Panc1 (cell line): ENCODE measurements around the gene GALC. TPM values are rescaled to one million over a fixed set of nuclear protein-coding genes. Genes with fewer than 3 reads are reported as not detected.

Experiments used
- ATAC-seq: fragments of 200-7000 bp; cut with Tn5 transposase; 2 replicates; pipeline ENCODE4 v1.9.1; 2020; ENCODE audit warnings: mild to moderate bottlenecking, moderate library complexity
- BruUV-seq: library from RNA; stranded (reverse); fragments of 400-500 nt; replicated peaks from 2 replicates; lab custom pipeline; 2021; lab: Mats Ljungman, UMichigan
- CTCF ChIA-PET: fragments of 300-600 bp; sonication (Branson Sonifier 250); formaldehyde crosslinking; loops from one replicate; lab custom pipeline; 2022; ENCODE audit warnings: antibody characterized with exemption; lab: Charles Lee
- POLR2A ChIA-PET: fragments of 300-600 bp; sonication (Branson Sonifier 250); formaldehyde crosslinking; loops from one replicate; lab custom pipeline; 2022; ENCODE audit warnings: antibody characterized with exemption; lab: Charles Lee
- DNase-seq: peaks from one replicate; pipeline ENCODE4 v3.0.0-alpha.2; 2010; ENCODE audit warnings: low read depth, low spot score
- H3K27ac ChIP-seq: 2 replicates; pipeline ENCODE4 v1.5.1; 2011; ENCODE audit warnings: mild to moderate bottlenecking, low read length, inconsistent platforms
- H3K27me3 ChIP-seq: fragments of 200-500 bp; sonication (Bioruptor generic); 2 replicates; pipeline ENCODE4 v1.6.0; 2014; ENCODE audit warnings: low read length, inconsistent platforms; ENCODE audit not compliant: control insufficient read depth, insufficient read depth
- H3K36me3 ChIP-seq: fragments of 200-500 bp; sonication (Bioruptor generic); 2 replicates; pipeline ENCODE4 v1.5.1; 2014; ENCODE audit warnings: inconsistent platforms, mild to moderate bottlenecking, low read length, moderate library complexity; ENCODE audit not compliant: control insufficient read depth, insufficient read depth
- H3K4me1 ChIP-seq: 2 replicates; pipeline ENCODE4 v1.5.1; 2011; ENCODE audit warnings: inconsistent platforms, mild to moderate bottlenecking, low read length, moderate library complexity; ENCODE audit not compliant: control insufficient read depth, insufficient read depth
- H3K4me3 ChIP-seq, 2 experiments: 2 replicates each; pipeline ENCODE4 v1.5.1; 2011 to 2012; ENCODE audit warnings: low read depth in 2 of 2, low read length in 2 of 2, mild to moderate bottlenecking in 2 of 2, inconsistent platforms in 1 of 2, moderate library complexity in 1 of 2
- H3K9me3 ChIP-seq: fragments of 200-500 bp; sonication (Bioruptor generic); 2 replicates; pipeline ENCODE4 v1.5.1; 2014; ENCODE audit warnings: low read depth, mild to moderate bottlenecking, inconsistent platforms, low read length, moderate library complexity; ENCODE audit not compliant: control insufficient read depth, insufficient read depth
- CTCF ChIP-seq: fragments of 450-650 bp; IDR thresholded peaks from 2 replicates; pipeline ENCODE4 v1.5.1; 2017; ENCODE audit warnings: mild to moderate bottlenecking
- POLR2AphosphoS5 ChIP-seq: IDR thresholded peaks from 2 replicates; pipeline ENCODE4 v1.6.1; 2012; ENCODE audit warnings: mild to moderate bottlenecking, low read depth, low read length, moderate library complexity
- REST ChIP-seq, 2 experiments: IDR thresholded peaks; 2 replicates each; pipeline ENCODE4 v1.6.1; 2011 to 2012; ENCODE audit warnings: low read depth in 2 of 2, control low read depth in 1 of 2, low read length in 1 of 2, mild to moderate bottlenecking in 1 of 2, moderate library complexity in 1 of 2; ENCODE audit not compliant: insufficient read depth in 1 of 2
- SIN3A ChIP-seq: IDR thresholded peaks from 2 replicates; pipeline ENCODE4 v1.6.1; 2012; ENCODE audit warnings: low read depth, mild to moderate bottlenecking, low read length, moderate library complexity, borderline replicate concordance; ENCODE audit not compliant: insufficient read depth
- TCF7L2 ChIP-seq: IDR thresholded peaks from 2 replicates; pipeline ENCODE4 v1.6.1; 2011; ENCODE audit warnings: mild to moderate bottlenecking, low read depth, low read length, inconsistent platforms
- in situ Hi-C: cut with HindIII; loops from 2 replicates; pipeline ENCODE4 v1.10.0; 2016; ENCODE audit warnings: low sequenced_read_pairs, low pct_unique_long_range_greater_than_20kb
- intact Hi-C: fragments of 100-400 bp; cut with micrococcal nuclease; formaldehyde crosslinking; loops from one replicate; pipeline ENCODE4 v1.10.0; 2022; ENCODE audit not compliant: unreplicated experiment
- total RNA-seq: library from RNA; stranded (reverse); gene quantifications from one replicate; pipeline ENCODE4 v1.2.1, GENCODE V29; 2021; ENCODE audit not compliant: unreplicated experiment

GALC gene
- total RNA-seq, 1 experiment from 2014 or later, result 9.7 TPM

GRCh38 chr14:87892763-87893162 is 100.2 kb downstream of the GALC start:
- Histone ChIP-seq H3K36me3 (no peaks in the 10 kb centered on the region), H3K27me3 (no peaks in the 10 kb centered on the region), H3K4me1 (no peaks in the 10 kb centered on the region), H3K27ac (no peak overlapping the region), H3K4me3 (no peak overlapping the region), H3K9me3 (no peaks in the 10 kb centered on the region)
- intact Hi-C loops, result loop anchor here (10.0 kb wide), 1 partner anchor 258 kb away; no protein-coding TSS in a partner anchor
- ChIA-PET POLR2A (no interaction called here), CTCF (no interaction called here)
- ATAC-seq (no peak), DNase-seq (no peak)
- BruUV-seq, result no TSS peak
- in situ Hi-C loops, result no loop called here
- TF ChIP-seq REST (IDR thresholded peaks at IDR 0.05; ENCODE audit: insufficient read depth in 1 of 2, low read depth in 2 of 2, low read length in 1 of 2) (no peak), SIN3A (no peak), TCF7L2 (no peak), POLR2AphosphoS5 (no peak), CTCF (no peak)

- TF ChIP-seq CTCF (peak; percentile 70), REST (IDR thresholded peaks at IDR 0.05; ENCODE audit: insufficient read depth in 1 of 2, low read depth in 2 of 2, low read length in 1 of 2) (no peak)
- Histone ChIP-seq H3K36me3 (no peaks in the 10 kb centered on the region), H3K27me3 (no peaks in the 10 kb centered on the region), H3K4me3 (no peak overlapping the region), H3K27ac (no peak overlapping the region), H3K4me1 (no peaks in the 10 kb centered on the region), H3K9me3 (no peaks in the 10 kb centered on the region)
- ATAC-seq (no peak), DNase-seq (no peak)
- CTCF ChIA-PET, result no interaction called here
- intact Hi-C loops (no loop called here), in situ Hi-C loops (no loop called here)
- POLR2A ChIA-PET, result no interaction called here
- no TSS peak for BruUV-seq
Observed at GRCh38 chr14:87888136-87888999, 104.6 kb downstream of the GALC start.
